GM19372 (cell line): ENCODE measurements around the gene RNF212.

ENCODE experiments used
- ATAC-seq: cut with Tn5 transposase; IDR thresholded peaks from one replicate; pipeline ENCODE4 v1.9.1; 2021; ENCODE audit warnings: mild to moderate bottlenecking, low read depth, moderate library complexity; ENCODE audit not compliant: unreplicated experiment

RNF212 gene

GRCh38 chr4:1039493-1040343, 73.6 kb downstream of the RNF212 start:
- no peak for ATAC-seq

GRCh38 chr4:1038948-1039492, 74.3 kb downstream of the RNF212 start:
- ATAC-seq: no peak

- ATAC-seq: no peak
Measured at GRCh38 chr4:1036976-1037810, 76.2 kb downstream of the RNF212 start.

- ATAC-seq: no peak
Measured at GRCh38 chr4:1036095-1036494, 77.3 kb downstream of the RNF212 start.

- no peak for ATAC-seq
Measured at GRCh38 chr4:1035510-1035909, 77.9 kb downstream of the RNF212 start.

DNA sequence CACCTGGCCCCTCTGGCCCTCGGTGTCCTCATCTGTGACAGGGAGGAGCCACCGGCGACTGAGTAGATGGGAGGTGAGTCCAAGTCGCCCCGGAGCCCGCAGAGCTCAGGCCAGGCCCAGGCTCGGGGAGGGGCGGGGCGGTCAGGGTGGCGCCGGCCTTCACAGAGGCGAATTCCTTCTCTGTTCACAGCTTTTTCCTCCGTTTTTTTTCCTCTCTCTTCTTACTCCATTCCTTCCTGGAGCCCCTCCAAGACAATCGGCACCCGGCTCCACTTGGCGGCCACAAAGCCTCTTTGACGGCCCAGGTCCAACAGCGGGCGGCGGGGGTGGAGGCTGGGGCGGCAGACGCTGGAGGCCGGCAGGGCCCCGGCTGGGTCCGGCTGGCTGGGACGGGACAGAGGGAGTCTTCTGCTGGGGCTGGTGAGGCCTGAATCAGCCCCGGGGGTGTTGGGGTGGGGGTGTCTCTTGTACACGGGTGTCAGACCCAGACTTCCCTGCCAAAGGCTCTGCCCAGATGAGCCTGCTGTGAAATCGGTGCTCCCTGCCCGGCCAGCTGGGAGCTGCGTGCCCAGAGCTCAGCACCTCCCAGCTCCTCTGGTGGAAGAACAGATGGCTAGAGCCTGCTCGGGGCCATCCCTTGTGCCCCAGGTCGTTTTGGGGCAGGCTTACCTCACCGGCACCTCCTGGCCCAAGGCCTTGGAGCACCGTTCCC, 79.4 kb downstream of the RNF212 start:
- no peak for ATAC-seq

DNA sequence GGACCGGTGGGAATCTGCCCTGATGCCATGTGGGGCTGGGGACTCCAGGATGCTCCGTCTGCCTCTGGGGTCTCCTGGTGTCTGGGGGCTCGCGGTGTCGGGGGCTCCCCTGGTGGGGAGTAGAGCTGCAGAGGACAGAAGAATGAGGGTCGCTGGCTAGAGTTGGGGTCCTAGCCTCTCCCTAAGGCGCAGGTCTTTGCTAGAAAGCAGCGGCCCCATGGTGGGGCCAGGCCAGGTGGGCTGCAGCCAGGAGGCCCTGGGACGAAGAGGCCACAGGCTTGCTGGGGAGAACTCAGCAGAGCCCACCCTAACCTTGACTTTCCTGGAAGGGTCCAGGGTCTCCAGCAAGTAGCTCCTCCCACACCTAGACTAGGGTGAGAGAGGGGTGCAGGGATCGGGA, 80.5 kb downstream of the RNF212 start:
- no peak for ATAC-seq

DNA sequence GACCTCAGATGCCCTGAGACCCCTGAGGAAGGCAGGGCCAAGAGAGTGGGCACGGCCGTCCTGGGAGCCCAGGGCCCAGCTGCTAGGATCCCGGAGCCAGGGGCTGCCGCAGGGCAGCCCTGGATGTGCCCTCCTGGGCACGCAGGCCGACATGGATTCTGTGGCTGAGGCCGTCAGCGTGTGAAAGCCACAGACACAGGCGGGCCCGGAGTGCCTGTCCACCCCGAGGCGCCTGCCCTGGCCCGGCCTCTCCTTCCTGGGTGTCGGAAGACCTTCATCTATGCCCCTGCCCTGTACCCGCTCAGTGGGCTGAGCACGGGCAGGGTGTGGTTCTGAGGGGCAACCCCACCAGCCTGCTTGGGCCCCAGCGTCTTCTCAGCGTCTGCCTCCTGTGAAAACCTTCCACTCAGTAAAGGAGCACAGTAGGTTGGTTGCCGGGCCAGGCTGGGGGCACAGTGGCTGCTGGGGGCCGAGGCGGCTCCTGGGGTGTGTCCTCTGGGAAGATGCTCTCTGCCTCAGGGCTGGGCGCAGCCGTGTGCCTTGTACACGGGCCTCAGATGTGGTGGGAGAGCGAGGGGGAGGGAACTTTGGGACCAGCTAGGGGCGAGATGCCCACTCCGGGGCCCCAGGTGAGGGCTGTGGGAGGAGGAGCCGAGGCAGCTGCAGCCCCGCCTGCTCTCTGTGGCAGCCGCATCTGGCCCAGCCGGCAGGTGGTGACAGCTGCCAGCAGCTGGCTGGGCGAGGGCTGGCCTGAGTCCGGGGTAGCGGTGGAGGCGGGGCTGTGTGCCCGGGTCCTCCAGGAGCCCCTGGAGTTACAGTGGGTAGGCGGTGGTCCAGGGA, 81.2 kb downstream of the RNF212 start:
- ATAC-seq: no peak

- ATAC-seq: no peak
Measured at GRCh38 chr4:1031346-1031745, 82.0 kb downstream of the RNF212 start.

DNA sequence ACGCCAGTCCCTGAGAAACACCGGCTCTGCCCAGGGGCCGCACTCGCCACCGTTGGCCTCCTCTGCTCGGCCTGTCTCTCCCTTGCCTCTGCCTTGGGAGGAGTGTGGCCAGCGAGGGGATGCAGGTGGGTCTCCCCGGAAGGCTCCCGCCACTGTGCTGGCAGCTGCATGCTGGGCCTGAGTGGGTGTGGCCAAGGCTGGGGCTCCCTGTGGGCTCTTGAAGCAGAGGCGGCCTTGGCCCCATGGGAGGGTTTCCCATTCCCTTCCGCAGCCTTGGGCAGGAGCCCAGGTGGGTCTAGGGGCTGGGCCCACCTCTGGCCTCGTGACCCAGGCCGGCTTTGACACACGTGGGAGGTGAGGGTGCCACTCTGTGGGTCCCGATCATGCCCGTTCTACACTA, 82.8 kb downstream of the RNF212 start:
- no peak for ATAC-seq

DNA sequence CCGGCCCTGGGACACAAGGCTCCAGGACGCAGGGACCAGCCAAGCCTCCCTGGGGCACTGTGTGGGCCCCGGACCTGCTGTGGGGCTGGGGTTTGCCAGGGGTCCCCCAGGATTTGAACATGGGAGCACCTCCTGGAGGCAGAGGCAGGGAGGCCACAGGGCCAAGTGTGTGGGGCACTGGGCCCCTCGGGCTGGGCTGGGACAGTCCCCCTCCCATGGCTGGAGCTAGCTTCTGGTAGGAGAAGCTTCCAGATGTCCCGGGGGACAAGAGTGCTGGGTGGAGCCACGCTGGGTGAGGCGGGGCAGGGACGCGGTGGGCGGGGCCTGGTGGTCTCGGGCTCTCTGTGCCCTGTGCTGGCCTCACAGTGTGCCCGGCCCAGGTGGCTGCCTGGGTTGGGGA, 83.3 kb downstream of the RNF212 start:
- ATAC-seq: no peak

- ATAC-seq: no peak
Measured at GRCh38 chr4:1029529-1029928, 83.8 kb downstream of the RNF212 start.

- ATAC-seq: no peak
Measured at GRCh38 chr4:1028574-1029220, 84.7 kb downstream of the RNF212 start.

DNA sequence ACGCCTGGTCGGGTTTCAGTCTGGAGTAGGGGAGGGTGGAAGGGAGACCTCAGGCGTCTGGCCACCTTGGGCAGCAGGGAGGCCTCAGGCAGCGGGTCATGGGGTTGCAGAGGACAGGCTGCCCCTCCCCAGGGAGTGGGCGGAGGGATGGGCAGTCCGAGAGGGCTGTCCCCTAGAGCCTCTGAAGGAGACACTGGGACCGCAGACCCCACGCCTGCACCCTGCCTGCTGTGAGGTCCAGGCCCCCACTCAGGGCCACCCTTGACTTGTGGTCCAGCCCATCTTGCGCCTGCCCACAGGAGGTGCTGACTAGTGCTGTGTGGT, 85.5 kb downstream of the RNF212 start:
- no peak for ATAC-seq

- ATAC-seq: no peak
Measured at GRCh38 chr4:1027219-1027914, 86.0 kb downstream of the RNF212 start.

DNA sequence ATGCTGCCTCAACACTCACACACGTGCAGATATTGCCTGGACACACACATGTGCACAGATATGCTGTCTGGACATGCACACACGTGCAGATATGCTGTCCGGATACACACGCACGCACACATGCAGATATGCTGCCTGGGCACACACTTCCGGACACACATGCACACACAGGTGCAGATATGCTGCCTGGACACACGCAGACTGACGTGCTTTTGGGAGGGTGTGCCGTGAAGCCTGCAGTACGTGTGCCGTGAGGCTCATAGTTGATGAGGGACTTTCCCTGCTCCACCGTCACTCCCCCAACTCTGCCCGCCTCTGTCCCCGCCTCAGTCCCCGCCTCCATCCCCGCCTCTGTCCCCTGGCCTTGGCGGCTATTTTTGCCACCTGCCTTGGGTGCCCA, 87.2 kb downstream of the RNF212 start:
- ATAC-seq: peak; percentile 58

DNA sequence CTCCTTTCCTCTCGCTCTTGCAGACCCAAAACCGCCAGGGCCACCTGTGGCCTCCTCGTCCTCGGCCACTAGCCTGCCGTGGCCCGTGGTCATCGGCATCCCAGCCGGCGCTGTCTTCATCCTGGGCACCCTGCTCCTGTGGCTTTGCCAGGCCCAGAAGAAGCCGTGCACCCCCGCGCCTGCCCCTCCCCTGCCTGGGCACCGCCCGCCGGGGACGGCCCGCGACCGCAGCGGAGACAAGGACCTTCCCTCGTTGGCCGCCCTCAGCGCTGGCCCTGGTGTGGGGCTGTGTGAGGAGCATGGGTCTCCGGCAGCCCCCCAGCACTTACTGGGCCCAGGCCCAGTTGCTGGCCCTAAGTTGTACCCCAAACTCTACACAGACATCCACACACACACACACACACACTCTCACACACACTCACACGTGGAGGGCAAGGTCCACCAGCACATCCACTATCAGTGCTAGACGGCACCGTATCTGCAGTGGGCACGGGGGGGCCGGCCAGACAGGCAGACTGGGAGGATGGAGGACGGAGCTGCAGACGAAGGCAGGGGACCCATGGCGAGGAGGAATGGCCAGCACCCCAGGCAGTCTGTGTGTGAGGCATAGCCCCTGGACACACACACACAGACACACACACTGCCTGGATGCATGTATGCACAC, 88.3 kb downstream of the RNF212 start:
- ATAC-seq: no peak

DNA sequence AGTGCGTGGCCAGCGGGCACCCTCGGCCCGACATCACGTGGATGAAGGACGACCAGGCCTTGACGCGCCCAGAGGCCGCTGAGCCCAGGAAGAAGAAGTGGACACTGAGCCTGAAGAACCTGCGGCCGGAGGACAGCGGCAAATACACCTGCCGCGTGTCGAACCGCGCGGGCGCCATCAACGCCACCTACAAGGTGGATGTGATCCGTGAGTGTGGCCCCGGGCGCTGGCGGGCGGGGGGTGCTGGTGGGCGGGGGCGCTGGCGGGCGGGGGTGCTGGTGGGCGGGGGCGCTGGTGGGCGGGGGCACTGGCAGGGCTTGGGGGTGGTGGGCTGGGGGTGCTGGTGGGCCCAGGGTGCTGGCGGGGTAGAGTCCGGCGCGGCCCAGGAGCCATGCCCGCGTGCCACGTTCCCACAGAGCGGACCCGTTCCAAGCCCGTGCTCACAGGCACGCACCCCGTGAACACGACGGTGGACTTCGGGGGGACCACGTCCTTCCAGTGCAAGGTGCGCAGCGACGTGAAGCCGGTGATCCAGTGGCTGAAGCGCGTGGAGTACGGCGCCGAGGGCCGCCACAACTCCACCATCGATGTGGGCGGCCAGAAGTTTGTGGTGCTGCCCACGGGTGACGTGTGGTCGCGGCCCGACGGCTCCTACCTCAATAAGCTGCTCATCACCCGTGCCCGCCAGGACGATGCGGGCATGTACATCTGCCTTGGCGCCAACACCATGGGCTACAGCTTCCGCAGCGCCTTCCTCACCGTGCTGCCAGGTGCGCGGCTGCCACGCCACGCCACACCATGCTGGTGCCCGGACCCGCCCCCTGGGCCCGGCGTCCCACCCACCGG, 89.2 kb downstream of the RNF212 start:
- no peak for ATAC-seq
